Heart left ventricle (tissue), 16 donors: Measurements from ENCODE around the gene GALNT10. TPM values are rescaled to one million over a fixed set of nuclear protein-coding genes. Genes with fewer than 3 reads are reported as not detected.

Source experiments
- ATAC-seq, 4 donors: fragments of 200-7000 bp; cut with Tn5 transposase; one replicate each; pipeline ENCODE4 v1.9.1; 2020 to 2022; ENCODE audit warnings: moderate library complexity in 4 of 4, mild to moderate bottlenecking in 3 of 4, moderate number of reproducible peaks in 1 of 4
- DNase-seq, 5 donors: peaks; one replicate each; pipeline ENCODE4 v3.0.0-alpha.2; 2020
- H3K27ac ChIP-seq, 12 donors: fragments of 200-600 bp; sonication (generic) in 4 of 12; one replicate each; pipeline versions ENCODE4 v1.5.0 to v1.8.0; 2016 to 2022; ENCODE audit warnings: mild to moderate bottlenecking in 2 of 12
- H3K27me3 ChIP-seq, 9 donors: fragments of 200-600 bp; sonication (generic) in 2 of 9; one replicate each; pipeline versions ENCODE4 v1.5.1 to v1.8.0; 2016 to 2022; ENCODE audit warnings: mild to moderate bottlenecking in 3 of 9
- H3K36me3 ChIP-seq, 9 donors: fragments of 200-600 bp; sonication (generic) in 2 of 9; one replicate each; pipeline versions ENCODE4 v1.5.0 to v1.8.0; 2018 to 2022; ENCODE audit warnings: mild to moderate bottlenecking in 2 of 9
- H3K4me1 ChIP-seq, 12 donors: fragments of 200-600 bp; sonication (generic) in 4 of 12; one replicate each; pipeline versions ENCODE4 v1.5.0 to v1.8.0; 2016 to 2022; ENCODE audit warnings: mild to moderate bottlenecking in 3 of 12
- H3K4me3 ChIP-seq, 12 donors: fragments of 200-600 bp; sonication (generic) in 4 of 12; one replicate each; pipeline versions ENCODE4 v1.5.0 to v1.8.0; 2017 to 2022; ENCODE audit warnings: mild to moderate bottlenecking in 9 of 12, moderate library complexity in 4 of 12
- H3K9me3 ChIP-seq, 12 donors: fragments of 200-600 bp; sonication (generic) in 4 of 12; one replicate each; pipeline versions ENCODE4 v1.5.0 to v1.8.0; 2016 to 2022; ENCODE audit warnings: mild to moderate bottlenecking in 1 of 12
- CTCF ChIP-seq, 12 donors: fragments of 200-600 bp; sonication (generic) in 4 of 12; IDR thresholded peaks; one replicate each; pipeline versions ENCODE4 v1.5.0 to v1.8.0; 2018 to 2022; ENCODE audit warnings: antibody characterized with exemption in 12 of 12, mild to moderate bottlenecking in 5 of 12
- POLR2A ChIP-seq, 2 donors: fragments of 450-650 bp; IDR thresholded peaks; one replicate each; pipeline ENCODE4 v1.6.1; 2017; ENCODE audit warnings: antibody characterized with exemption in 2 of 2, mild to moderate bottlenecking in 2 of 2, moderate library complexity in 2 of 2
- WGBS, 4 donors: extraction: QIAGEN DNeasy Blood & Tissue Kit in 2 of 4; methylation state at CpG; one replicate each; pipeline versions ENCODE4 v1.1.5 to v1.1.7; 2013 to 2018; 5-methylcytosine and 5-hydroxymethylcytosine counted together
- intact Hi-C, 10 donors: fragments of 100-400 bp; cut with DNase I; formaldehyde crosslinking; loops; one replicate each; pipeline versions ENCODE4 v1.11.1 to v1.14.2; 2022
- polyA plus RNA-seq, 2 donors: library from polyadenylated mRNA; stranded (reverse); fragments of 200-250 nt; gene quantifications; one replicate each; pipeline ENCODE4 v1.2.3, GENCODE V29; 2013
- total RNA-seq, 9 donors: library from RNA; depleted of rRNA in 2 of 9; stranded (reverse); fragments of >200 nt in 2 of 9; fragmentation: NEBNext Ultra II Directional in 3 of 9; extraction: Animal tissue kit (Norgen Biotek cat#: 25700) in 3 of 9; gene quantifications; one replicate each; pipeline versions ENCODE4 v1.1.0 to v1.2.4, GENCODE V29; 2016 to 2023
- donor health status: ischemic (EF 13 %, LVEDD 7.1; RV severe dilation, severe dysfunction).
- donor health status: healthy with polysubstance abuse.
- donor health status: DM: no; HTN: yes; CAD: no.
- donor health status: DM: no; HTN: no; CAD: no.
- donor health status: ischemic (EF 25% LVEDD 6.9; RV normal size, moderate dysfunction).
- donor health status: ischemic (EF 25% LVEDD 5.7; RV mildly dilated, moderate dysfunction).
- donor health status: healthy.
- donor health status: DM: yes; HTN: yes; CAD: no.
- donor health status: ischemic (EF 35%, LVEDD 5.7; RV mildly dilated, moderate dysfunction).
- donor health status: nonischemic (EF 11% LVEDD 7.7; RV severe dilation, severe dysfunction).
- donor health status: DM: yes; HTN: yes; CAD: no.
- donor health status: PGD.
- donor health status: ischemic (EF 29% LVEDD 5.4; RV normal size, mild dysfunction).
- donor health status: nonischemic (EF 23%, LVEDD 6.1; RV moderate dilation, normal function).

GALNT10 gene
- total and polyA plus RNA-seq, 11 donors: 2.7 to 20.7 (median 14.4) TPM

GRCh38 chr5:154406826-154407225, 216.3 kb downstream of the GALNT10 start:
- ATAC-seq (no peak), DNase-seq (no peak)
- TF ChIP-seq POLR2A (IDR thresholded peaks at IDR 0.05): no peak
- no peak for TF ChIP-seq CTCF (IDR thresholded peaks at IDR 0.05)
- Histone ChIP-seq H3K4me1 (peaks cover 0 to 13% (median 8%) of the 10 kb centered on the region in 12 donors), H3K27me3 (no peaks in the 10 kb centered on the region), H3K9me3 (no peaks in the 10 kb centered on the region), H3K36me3 (peaks cover 0 to 27% (median 8%) of the 10 kb centered on the region in 9 donors), H3K4me3 (no peak overlapping the region), H3K27ac (no peak overlapping the region)
- intact Hi-C loops: loop anchor here in 6 of 10 donors (5.0 to 10.0 kb wide), 7 partner anchors 72 to 432 kb away; partner anchors contain the start of gene GALNT10 (in 1 of the 6)
- WGBS, 4 donors: 94 to 96% (median 95%) methylated on average over 4 of the region's 4 CpGs

GRCh38 chr5:154408811-154409210, 218.3 kb downstream of the GALNT10 start:
- peaks cover 0 to 13% (median 8%) of the 10 kb centered on the region in 12 donors for H3K4me1 ChIP-seq
- H3K36me3 ChIP-seq: peaks cover 0 to 46% (median 19%) of the 10 kb centered on the region in 9 donors
- no peak overlapping the region for H3K27ac ChIP-seq
- H3K4me3 ChIP-seq: no peak overlapping the region
- DNase-seq (no peak), ATAC-seq (no peak)
- intact Hi-C loops: loop anchor here in 6 of 10 donors (5.0 to 10.0 kb wide), 7 partner anchors 74 to 434 kb away; partner anchors contain the start of gene GALNT10 (in 1 of the 6)
- H3K27me3 ChIP-seq: no peaks in the 10 kb centered on the region
- TF ChIP-seq POLR2A (IDR thresholded peaks at IDR 0.05): no peak
- TF ChIP-seq CTCF (IDR thresholded peaks at IDR 0.05): no peak
- WGBS, 4 donors: 87 to 94% (median 89%) methylated on average over 6 of the region's 6 CpGs
- H3K9me3 ChIP-seq: no peaks in the 10 kb centered on the region

GRCh38 chr5:154409230-154409840, 218.8 kb downstream of the GALNT10 start:
- ATAC-seq (no peak), DNase-seq (no peak)
- H3K4me1 ChIP-seq: peaks cover 0 to 13% (median 8%) of the 10 kb centered on the region in 12 donors
- H3K27ac ChIP-seq: no peak overlapping the region
- TF ChIP-seq POLR2A (IDR thresholded peaks at IDR 0.05): no peak
- TF ChIP-seq CTCF (IDR thresholded peaks at IDR 0.05): no peak
- 93 to 95% (median 94%) methylated on average over 15 of the region's 15 CpGs for WGBS, 4 donors
- no peaks in the 10 kb centered on the region for H3K9me3 ChIP-seq
- H3K27me3 ChIP-seq: no peaks in the 10 kb centered on the region
- intact Hi-C loops: loop anchor here in 6 of 10 donors (5.0 to 10.0 kb wide), 7 partner anchors 75 to 435 kb away; partner anchors contain the start of gene GALNT10 (in 1 of the 6)
- H3K4me3 ChIP-seq: no peak overlapping the region
- peaks cover 0 to 51% (median 22%) of the 10 kb centered on the region in 9 donors for H3K36me3 ChIP-seq

GRCh38 chr5:154410008-154410407, 219.5 kb downstream of the GALNT10 start:
- intact Hi-C loops: no loop called here

More at GRCh38 chr5:154410008-154410407, 219.5 kb downstream of the GALNT10 start:
- Histone ChIP-seq H3K9me3 (no peaks in the 10 kb centered on the region), H3K27ac (no peak overlapping the region), H3K36me3 (peaks cover 0 to 58% (median 28%) of the 10 kb centered on the region in 9 donors), H3K27me3 (no peaks in the 10 kb centered on the region), H3K4me1 (peaks cover 0 to 8% (median 5%) of the 10 kb centered on the region in 12 donors), H3K4me3 (no peak overlapping the region)
- ATAC-seq (no peak), DNase-seq (no peak)
- TF ChIP-seq POLR2A (IDR thresholded peaks at IDR 0.05) (no peak), CTCF (IDR thresholded peaks at IDR 0.05) (no peak)
